Breast epithelium (tissue), 4 donors: ENCODE results near the gene CBR3. TPM values are rescaled to one million over a fixed set of nuclear protein-coding genes. Genes with fewer than 3 reads are reported as not detected.

Source experiments
- DNase-seq, 2 donors: peaks; one replicate each; pipeline ENCODE4 v3.0.0-alpha.2; 2019; ENCODE audit warnings: low spot score in 2 of 2
- H3K27ac ChIP-seq, 2 donors: fragments of 200-600 bp; sonication (generic) in 1 of 2; one replicate each; pipeline ENCODE4 v1.5.1; 2016 to 2019; ENCODE audit warnings: mild to moderate bottlenecking in 1 of 2
- H3K27me3 ChIP-seq, 2 donors: fragments of 200-600 bp; sonication (generic) in 1 of 2; one replicate each; pipeline versions ENCODE4 v1.5.1 to v1.6.0; 2017 to 2019; ENCODE audit warnings: control low read depth in 1 of 2, mild to moderate bottlenecking in 1 of 2
- H3K36me3 ChIP-seq: fragments of 200-600 bp; one replicate; pipeline ENCODE4 v1.5.1; 2019
- H3K4me1 ChIP-seq, 2 donors: fragments of 200-600 bp; sonication (generic); one replicate each; pipeline ENCODE4 v1.5.1; 2016 to 2019; ENCODE audit warnings: control low read depth in 1 of 2
- H3K4me3 ChIP-seq, 3 donors: fragments of 200-600 bp; sonication (generic); 1 replicate in 2 of 3; 2 replicates in 1 of 3; pipeline ENCODE4 v1.5.1; 2016 to 2019; ENCODE audit warnings: mild to moderate bottlenecking in 3 of 3, moderate library complexity in 2 of 3
- H3K9me3 ChIP-seq, 2 donors: fragments of 200-600 bp; sonication (generic) in 1 of 2; one replicate each; pipeline ENCODE4 v1.5.1; 2016 to 2019; ENCODE audit warnings: control low read depth in 1 of 2
- POLR2A ChIP-seq: fragments of 450-650 bp; IDR thresholded peaks from one replicate; pipeline ENCODE4 v1.6.1; 2016; ENCODE audit warnings: antibody characterized with exemption, mild to moderate bottlenecking, moderate library complexity
- POLR2AphosphoS5 ChIP-seq, 3 donors: sonication (generic); formaldehyde crosslinking; IDR thresholded peaks; one replicate each; pipeline ENCODE4 v1.6.1; 2017; ENCODE audit warnings: antibody characterized with exemption in 3 of 3
- intact Hi-C: fragments of 100-400 bp; cut with DNase I; formaldehyde crosslinking; loops from one replicate; pipeline ENCODE4 v1.15.1; 2023; ENCODE audit warnings: low total_unique reads
- total RNA-seq, 3 donors: library from RNA; depleted of rRNA; stranded (reverse); fragments of >200 nt; gene quantifications; one replicate each; pipeline ENCODE4 v1.1.0, GENCODE V29; 2016
- TF ChIP-seq, protein P1 (sequence below), 3 donors: fragments of 450-650 bp; IDR thresholded peaks; one replicate each; pipeline ENCODE4 v1.5.1; 2016 to 2017; ENCODE audit warnings: antibody characterized with exemption in 3 of 3, mild to moderate bottlenecking in 3 of 3, moderate library complexity in 3 of 3

Gene CBR3
- total RNA-seq, 3 donors from 2014 or later = 15.7 to 29.0 (median 22.1) TPM

DNA sequence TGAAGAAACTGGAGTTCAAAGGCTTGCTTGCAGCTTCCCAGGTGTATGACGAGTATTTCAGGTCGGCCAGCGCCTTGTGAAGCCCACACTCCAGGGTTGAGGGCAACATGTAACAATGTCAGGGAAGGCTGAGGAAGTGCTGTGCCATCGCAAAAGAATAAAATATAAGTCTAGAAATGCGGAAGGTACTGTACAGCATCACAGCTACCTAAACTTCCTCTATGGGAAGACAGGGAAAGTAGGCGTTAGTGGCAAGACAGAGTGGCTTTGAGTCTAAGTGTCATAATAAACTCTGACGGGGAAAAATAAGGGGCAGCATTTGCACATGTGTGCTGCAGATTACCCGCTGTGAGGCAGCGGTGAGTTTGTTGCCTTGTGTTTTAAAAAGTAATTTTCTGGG is 50.6 kb downstream of the CBR3 start:
- no peak overlapping the region for H3K27ac ChIP-seq
- no peak overlapping the region for H3K4me3 ChIP-seq
- no peaks in the 10 kb centered on the region for H3K4me1 ChIP-seq
- intact Hi-C loops = no loop called here
- DNase-seq = no peak
- no peaks in the 10 kb centered on the region for H3K9me3 ChIP-seq
- TF ChIP-seq POLR2A (no peak), POLR2AphosphoS5 (IDR thresholded peaks at IDR 0.05) (no peak)
- TF ChIP-seq, protein P1, sequence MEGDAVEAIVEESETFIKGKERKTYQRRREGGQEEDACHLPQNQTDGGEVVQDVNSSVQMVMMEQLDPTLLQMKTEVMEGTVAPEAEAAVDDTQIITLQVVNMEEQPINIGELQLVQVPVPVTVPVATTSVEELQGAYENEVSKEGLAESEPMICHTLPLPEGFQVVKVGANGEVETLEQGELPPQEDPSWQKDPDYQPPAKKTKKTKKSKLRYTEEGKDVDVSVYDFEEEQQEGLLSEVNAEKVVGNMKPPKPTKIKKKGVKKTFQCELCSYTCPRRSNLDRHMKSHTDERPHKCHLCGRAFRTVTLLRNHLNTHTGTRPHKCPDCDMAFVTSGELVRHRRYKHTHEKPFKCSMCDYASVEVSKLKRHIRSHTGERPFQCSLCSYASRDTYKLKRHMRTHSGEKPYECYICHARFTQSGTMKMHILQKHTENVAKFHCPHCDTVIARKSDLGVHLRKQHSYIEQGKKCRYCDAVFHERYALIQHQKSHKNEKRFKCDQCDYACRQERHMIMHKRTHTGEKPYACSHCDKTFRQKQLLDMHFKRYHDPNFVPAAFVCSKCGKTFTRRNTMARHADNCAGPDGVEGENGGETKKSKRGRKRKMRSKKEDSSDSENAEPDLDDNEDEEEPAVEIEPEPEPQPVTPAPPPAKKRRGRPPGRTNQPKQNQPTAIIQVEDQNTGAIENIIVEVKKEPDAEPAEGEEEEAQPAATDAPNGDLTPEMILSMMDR (IDR thresholded peaks at IDR 0.05) = no peak
- H3K36me3 ChIP-seq = no peaks in the 10 kb centered on the region
- no peaks in the 10 kb centered on the region for H3K27me3 ChIP-seq

DNA sequence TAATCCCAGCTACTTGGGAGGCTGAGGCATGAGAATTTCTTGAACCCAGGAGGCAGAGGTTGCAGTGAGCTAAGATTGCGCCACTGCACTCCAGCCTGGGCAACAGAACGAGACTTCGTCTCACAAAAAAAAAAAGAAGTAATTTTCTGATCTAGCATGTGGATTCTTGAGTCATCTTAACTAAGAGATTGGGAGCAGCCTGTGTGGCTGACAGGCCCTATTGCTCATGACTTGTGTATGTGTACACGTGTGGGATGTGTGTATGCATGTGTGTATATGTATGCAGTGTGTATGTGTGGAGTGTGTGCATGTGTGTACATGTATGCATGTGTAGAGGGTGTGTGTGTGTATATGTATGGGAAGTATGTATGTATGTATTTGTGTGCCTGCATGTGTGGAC is 51.2 kb downstream of the CBR3 start:
- no peak overlapping the region for H3K4me3 ChIP-seq
- no peaks in the 10 kb centered on the region for H3K36me3 ChIP-seq
- H3K4me1 ChIP-seq = no peaks in the 10 kb centered on the region
- no peak overlapping the region for H3K27ac ChIP-seq
- TF ChIP-seq POLR2AphosphoS5 (IDR thresholded peaks at IDR 0.05) (no peak), POLR2A (no peak)
- TF ChIP-seq, protein P1 (IDR thresholded peaks at IDR 0.05) = no peak
- H3K27me3 ChIP-seq = no peaks in the 10 kb centered on the region
- intact Hi-C loops = no loop called here
- H3K9me3 ChIP-seq = no peaks in the 10 kb centered on the region
- DNase-seq = no peak

DNA sequence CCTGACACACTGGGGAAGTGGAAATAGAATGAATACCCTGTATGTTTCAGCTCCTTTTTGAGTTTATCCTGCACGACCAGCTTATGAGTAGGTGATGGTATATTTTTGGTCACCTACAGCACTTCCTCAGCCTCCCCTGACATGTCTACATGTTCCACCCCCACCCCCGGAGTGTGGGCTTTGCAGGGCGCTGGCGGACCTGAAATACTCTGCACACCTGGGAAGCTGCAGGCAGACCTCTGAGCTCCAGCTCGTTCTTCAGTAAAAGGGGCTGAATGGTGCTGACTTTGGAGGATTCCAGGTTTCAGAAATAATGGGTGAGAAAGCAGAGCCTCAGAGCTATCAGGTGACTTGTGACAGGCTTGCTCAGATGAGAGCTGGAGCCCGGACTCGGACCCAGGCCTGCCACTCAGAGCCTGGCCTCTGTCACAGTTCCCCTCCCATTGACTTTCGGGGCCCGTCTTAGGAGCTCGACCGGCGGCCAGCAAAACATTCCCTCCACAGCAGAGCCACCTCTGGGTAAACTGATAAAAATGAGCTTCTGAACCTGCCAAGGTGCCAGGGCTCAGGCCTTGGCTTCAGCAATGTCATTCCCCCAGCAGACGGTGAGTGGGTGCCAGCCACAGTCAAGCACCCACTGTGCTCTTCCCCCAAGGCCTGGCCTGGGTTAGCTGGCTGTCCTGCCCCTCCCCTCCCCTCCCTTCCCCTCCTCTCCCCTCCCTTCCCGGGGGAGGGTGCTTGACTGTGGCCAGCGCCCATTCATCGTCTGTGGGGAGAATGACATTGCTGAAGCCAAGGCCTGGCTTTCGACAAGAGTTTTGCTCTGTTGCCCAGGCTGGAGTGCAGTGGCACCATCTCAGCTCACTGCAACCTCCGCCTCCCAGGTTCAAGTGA is 51.9 kb downstream of the CBR3 start:
- H3K36me3 ChIP-seq = no peaks in the 10 kb centered on the region
- H3K4me1 ChIP-seq = no peaks in the 10 kb centered on the region
- TF ChIP-seq, protein P1 (IDR thresholded peaks at IDR 0.05) = no peak
- no peak for TF ChIP-seq POLR2AphosphoS5 (IDR thresholded peaks at IDR 0.05)
- no peak for TF ChIP-seq POLR2A
- no peak for DNase-seq
- intact Hi-C loops = no loop called here
- no peaks in the 10 kb centered on the region for H3K9me3 ChIP-seq
- no peak overlapping the region for H3K4me3 ChIP-seq
- H3K27ac ChIP-seq = peak overlapping the region; percentile 5 to 62
- no peaks in the 10 kb centered on the region for H3K27me3 ChIP-seq

DNA sequence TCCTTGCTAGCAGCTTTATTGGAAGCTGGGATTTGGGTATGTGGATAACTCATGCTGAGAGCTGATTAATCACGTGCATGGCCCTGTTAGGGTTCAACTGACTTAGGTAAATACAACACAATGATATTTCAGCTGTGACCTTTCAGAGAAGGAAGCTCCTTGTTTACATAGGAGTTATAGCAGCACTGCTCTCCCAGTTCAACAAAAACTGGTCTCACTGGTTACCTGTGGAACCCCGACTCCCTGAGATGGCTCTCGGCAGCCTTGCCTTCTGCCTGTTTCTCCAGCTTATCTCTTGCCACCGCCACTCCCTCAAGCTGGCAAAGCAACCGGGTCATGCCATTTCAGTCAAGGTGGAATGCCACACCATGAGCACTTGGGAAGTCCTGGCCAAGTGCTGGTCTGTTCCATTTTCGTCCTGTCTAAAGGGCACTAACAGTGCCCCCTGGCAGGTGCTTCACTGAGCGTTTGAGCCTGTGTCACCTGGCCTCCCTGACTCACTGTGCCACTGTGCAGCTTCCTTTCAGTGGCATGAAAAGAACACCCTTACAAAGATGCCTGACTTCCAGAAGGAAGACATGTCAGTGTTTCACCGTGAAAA is 53.3 kb downstream of the CBR3 start:
- peak; percentile 24 to 63 for DNase-seq
- H3K4me1 ChIP-seq = no peaks in the 10 kb centered on the region
- H3K36me3 ChIP-seq = no peaks in the 10 kb centered on the region
- intact Hi-C loops = no loop called here
- peak overlapping the region; percentile 53 to 62 for H3K27ac ChIP-seq
- TF ChIP-seq, protein P1 (IDR thresholded peaks at IDR 0.05) = no peak
- TF ChIP-seq POLR2A (no peak), POLR2AphosphoS5 (IDR thresholded peaks at IDR 0.05) (no peak)
- no peaks in the 10 kb centered on the region for H3K27me3 ChIP-seq
- no peaks in the 10 kb centered on the region for H3K9me3 ChIP-seq
- H3K4me3 ChIP-seq = no peak overlapping the region

DNA sequence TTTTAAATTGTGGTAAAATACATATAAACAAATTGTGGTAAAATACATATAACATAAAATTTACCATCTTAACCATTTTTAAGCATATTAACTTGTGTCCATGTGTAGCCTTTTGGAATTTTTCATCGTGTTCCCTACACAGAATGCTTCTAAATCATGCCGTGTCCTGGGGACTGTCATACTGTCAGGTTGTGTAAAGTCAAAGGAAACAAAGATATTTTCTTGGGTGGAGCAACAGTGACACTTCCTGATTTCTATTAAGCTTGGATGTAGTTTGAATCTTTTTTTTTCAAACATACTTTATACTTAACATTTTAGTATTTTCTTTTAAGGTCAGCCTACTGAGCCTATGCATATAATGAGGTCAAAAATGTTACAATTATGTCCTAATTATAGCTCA is 54.1 kb downstream of the CBR3 start:
- intact Hi-C loops = no loop called here
- H3K27me3 ChIP-seq = no peaks in the 10 kb centered on the region
- H3K27ac ChIP-seq = peak overlapping the region in 1 of 2 donors; percentile 62

More for the DNA sequence above, 54.1 kb downstream of the CBR3 start:
- TF ChIP-seq POLR2AphosphoS5 (IDR thresholded peaks at IDR 0.05) (no peak), POLR2A (no peak)
- TF ChIP-seq, protein P1 (IDR thresholded peaks at IDR 0.05) = no peak
- Histone ChIP-seq H3K9me3 (no peaks in the 10 kb centered on the region), H3K36me3 (no peaks in the 10 kb centered on the region), H3K4me1 (no peaks in the 10 kb centered on the region), H3K4me3 (no peak overlapping the region)
- DNase-seq = no peak
